ENCODE measurements around the gene KCTD10.
"Not testable (repeated sequence)": the region's sequence is repeated elsewhere in the genome, so short reads cannot be mapped to it uniquely, and the experiment has no call there.

Gene KCTD10

DNA sequence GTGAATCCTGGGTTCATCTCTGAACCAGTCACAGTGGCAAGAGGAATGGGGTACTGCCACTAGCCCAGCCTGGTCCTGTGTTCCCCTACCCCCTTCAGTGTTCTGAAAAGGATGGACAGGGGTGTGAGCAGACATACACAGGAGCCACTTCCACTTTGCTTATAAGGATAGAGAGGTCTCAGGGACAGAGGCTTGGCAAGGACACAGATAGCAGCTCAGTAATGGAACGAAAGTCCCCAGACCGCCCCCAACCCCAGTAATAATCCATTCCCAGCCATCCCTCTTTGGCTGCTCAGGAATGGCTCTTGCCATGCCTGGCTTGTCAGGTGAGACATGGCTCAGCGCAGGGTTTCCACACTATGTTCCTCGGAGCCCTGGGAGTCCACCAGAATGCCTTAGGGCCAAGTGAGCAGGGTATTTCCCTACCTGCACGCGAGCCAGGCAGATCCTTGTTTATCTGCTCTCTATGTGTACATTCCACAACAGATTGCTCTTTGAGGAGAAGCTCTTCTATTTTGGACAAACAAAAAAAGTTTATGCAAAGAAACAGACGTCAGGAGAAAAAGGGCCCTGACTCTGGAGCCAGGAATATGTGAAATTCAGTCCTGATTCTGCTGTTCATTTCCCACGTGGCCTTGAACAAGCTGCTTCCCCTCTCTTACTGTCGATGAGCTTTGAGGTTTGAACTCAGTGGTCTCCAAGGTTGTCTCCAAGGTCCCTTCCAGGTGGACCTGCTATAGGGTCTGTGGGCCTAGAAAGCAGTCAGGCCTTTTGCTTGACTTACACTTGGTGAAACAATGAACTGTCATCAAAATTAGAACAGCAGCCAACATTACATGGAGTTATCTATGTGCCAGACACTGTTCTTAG lies 10.3 kb upstream of the KCTD10 start:
- Mint-ChIP-seq H3K9me3 (no peaks in the 10 kb centered on the region), H3K4me1 (no peaks in the 10 kb centered on the region), H3K27me3 (no peaks in the 10 kb centered on the region), H3K4me3 (no peak overlapping the region), H3K27ac (no peak overlapping the region), H3K36me3 (peaks cover 53% of the 10 kb centered on the region)
- ATAC-seq = no peak

DNA sequence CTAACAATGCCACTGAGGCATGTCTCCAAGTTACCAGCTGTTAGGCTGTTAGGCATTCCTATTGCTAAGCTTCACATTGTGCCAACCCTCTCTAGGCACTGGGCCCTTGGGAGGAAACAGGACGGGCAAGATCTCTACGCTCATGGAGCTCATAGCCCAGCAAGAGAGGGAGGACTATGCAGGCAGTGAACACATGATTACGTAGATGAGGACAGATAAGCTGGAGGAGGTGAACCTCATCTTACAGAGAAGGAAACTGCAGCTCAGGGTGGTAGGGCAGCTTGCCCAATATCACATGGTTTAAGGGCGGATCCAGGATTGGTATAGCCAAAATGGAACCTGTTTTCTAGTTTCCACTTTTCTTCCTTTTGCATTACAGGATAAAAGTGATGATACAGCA lies 8.1 kb upstream of the KCTD10 start:
- peaks cover 45% of the 10 kb centered on the region for H3K36me3 Mint-ChIP-seq
- no peak overlapping the region for H3K4me3 Mint-ChIP-seq
- no peak for ATAC-seq
- H3K9me3 Mint-ChIP-seq = no peaks in the 10 kb centered on the region
- no peaks in the 10 kb centered on the region for H3K27me3 Mint-ChIP-seq
- H3K4me1 Mint-ChIP-seq = no peaks in the 10 kb centered on the region
- no peak overlapping the region for H3K27ac Mint-ChIP-seq

DNA sequence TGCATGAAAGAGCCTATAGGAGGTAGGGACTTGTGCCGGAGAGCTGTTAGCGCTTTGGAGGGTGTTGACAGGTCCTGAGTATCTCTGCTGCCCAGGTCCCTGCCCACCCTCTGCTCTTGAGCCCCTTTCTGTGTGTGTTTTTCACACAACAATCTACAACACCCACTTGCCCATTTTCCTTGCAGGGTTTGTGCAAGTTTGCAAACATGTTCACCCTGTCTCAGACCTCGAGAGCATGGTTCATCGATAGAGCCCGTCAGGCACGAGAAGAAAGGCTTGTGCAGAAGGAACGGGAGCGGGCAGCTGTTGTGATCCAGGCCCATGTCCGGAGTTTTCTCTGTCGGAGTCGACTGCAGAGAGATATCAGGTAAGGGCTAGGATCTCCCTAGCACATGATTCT lies 6.2 kb upstream of the KCTD10 start:
- Mint-ChIP-seq H3K27me3 (no peaks in the 10 kb centered on the region), H3K36me3 (peaks cover 28% of the 10 kb centered on the region), H3K4me3 (no peak overlapping the region), H3K27ac (no peak overlapping the region), H3K9me3 (no peaks in the 10 kb centered on the region), H3K4me1 (peaks cover 11% of the 10 kb centered on the region)
- ATAC-seq = no peak

DNA sequence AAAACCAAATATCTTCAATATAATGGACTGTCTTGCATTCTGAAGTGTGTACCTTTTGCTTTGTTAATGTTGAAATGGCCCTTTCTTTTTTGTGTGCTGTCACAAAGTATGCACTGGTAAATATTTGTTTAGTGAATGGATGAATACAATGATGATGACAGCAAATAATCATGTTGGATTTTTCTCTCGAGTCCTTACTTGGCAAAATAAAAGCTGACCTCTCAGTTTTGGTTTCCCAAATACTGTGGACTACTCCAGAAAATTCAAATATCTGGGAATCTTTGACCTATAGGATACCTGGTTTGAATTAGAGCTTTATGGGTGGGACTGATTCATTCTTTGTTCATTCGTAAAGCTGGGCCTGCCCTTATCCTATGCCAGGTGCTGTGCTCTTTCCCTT lies 5.8 kb upstream of the KCTD10 start:
- no peak overlapping the region for H3K27ac Mint-ChIP-seq
- no peaks in the 10 kb centered on the region for H3K9me3 Mint-ChIP-seq
- peaks cover 11% of the 10 kb centered on the region for H3K4me1 Mint-ChIP-seq
- H3K4me3 Mint-ChIP-seq = no peak overlapping the region
- ATAC-seq = no peak
- no peaks in the 10 kb centered on the region for H3K27me3 Mint-ChIP-seq
- peaks cover 24% of the 10 kb centered on the region for H3K36me3 Mint-ChIP-seq

DNA sequence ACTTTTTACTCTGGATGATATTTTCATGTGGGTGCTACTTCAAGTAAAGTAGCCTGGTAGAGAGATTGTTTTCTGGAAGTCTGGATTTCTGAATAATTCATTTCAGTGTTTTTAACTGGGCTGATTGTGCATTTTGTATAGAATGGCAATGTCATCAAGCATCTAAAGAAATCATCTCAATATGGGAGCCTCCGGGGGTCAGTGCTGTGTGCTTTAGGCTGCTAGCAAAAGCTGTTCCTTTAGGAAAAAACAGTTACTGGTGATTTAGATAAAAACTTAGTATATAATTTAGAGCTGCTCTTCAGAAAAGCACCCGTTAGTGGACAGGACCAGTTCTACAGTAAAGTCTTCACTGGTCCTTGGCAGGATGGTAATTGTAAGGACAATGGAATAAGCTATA lies 5.4 kb upstream of the KCTD10 start:
- Mint-ChIP-seq H3K36me3 (peaks cover 21% of the 10 kb centered on the region), H3K27ac (no peak overlapping the region), H3K27me3 (no peaks in the 10 kb centered on the region), H3K4me1 (peaks cover 11% of the 10 kb centered on the region), H3K9me3 (no peaks in the 10 kb centered on the region), H3K4me3 (no peak overlapping the region)
- ATAC-seq = no peak

DNA sequence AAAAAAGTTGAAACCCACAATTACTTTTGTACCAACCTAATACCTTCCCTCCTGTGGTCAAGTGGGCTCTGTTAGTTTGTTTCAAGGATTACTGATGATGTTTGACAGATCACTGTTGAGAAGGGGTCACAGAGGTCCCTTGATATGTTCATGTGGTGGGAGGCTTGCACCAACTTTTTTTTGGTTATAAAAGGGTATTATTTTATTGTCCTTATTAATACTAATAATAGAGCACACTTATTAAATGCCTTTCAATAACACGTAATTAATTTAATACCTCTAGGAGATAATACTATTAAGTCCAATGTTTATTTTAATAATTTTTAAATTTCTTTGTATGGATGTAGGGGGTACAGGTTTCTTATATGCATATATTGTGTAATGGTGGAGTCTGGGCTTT lies 4.8 kb upstream of the KCTD10 start:
- peaks cover 16% of the 10 kb centered on the region for H3K4me1 Mint-ChIP-seq
- H3K36me3 Mint-ChIP-seq = peaks cover 21% of the 10 kb centered on the region
- H3K4me3 Mint-ChIP-seq = no peak overlapping the region
- H3K27me3 Mint-ChIP-seq = no peaks in the 10 kb centered on the region
- ATAC-seq = no peak
- no peak overlapping the region for H3K27ac Mint-ChIP-seq
- H3K9me3 Mint-ChIP-seq = no peaks in the 10 kb centered on the region

DNA sequence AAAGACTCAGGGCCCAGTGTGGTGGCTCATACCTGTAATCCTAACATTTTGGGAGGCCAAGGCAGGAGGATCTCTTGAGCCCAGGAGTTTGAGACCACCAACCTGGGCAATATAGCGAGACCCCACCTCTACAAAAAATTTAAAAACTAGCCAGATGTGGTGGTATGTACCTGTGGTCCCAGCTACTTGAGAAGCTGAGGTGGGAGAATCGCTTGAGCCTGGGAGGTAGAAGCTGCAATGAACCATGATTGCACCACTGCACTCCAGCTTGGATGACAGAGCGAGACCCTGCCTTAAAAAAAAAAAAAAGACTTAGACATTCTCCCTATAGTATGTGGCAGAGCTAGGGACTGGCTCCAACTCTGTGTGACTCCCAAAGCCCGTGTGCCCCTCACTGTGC lies 3.3 kb upstream of the KCTD10 start:
- no peaks in the 10 kb centered on the region for H3K27me3 Mint-ChIP-seq
- ATAC-seq = no peak
- peaks cover 15% of the 10 kb centered on the region for H3K36me3 Mint-ChIP-seq
- no peak overlapping the region for H3K27ac Mint-ChIP-seq
- peaks cover 29% of the 10 kb centered on the region for H3K4me1 Mint-ChIP-seq
- no peak overlapping the region for H3K4me3 Mint-ChIP-seq
- H3K9me3 Mint-ChIP-seq = no peaks in the 10 kb centered on the region

DNA sequence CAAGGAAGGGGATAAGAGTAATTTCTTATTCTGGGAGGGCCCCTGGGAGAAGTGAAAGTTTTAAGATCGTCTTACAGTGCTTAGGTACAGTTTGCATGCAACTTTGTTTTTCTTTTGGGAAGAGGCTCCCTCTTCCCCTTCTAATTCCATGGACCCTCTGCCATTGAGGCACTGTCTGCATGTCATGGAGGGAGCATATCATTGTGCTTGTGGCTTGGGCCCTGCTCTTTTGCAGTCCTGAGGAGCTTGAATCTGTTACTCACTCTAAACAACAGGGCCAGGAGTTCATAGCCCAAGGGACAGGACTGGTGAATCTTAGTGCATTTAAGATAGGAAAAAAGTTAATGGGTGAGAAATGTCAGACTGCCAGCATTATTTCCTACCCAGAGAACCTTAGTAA lies 2.7 kb upstream of the KCTD10 start:
- Mint-ChIP-seq H3K36me3 (peaks cover 9% of the 10 kb centered on the region), H3K4me1 (peaks cover 30% of the 10 kb centered on the region), H3K27ac (no peak overlapping the region), H3K4me3 (no peak overlapping the region), H3K27me3 (no peaks in the 10 kb centered on the region), H3K9me3 (no peaks in the 10 kb centered on the region)
- ATAC-seq = no peak

DNA sequence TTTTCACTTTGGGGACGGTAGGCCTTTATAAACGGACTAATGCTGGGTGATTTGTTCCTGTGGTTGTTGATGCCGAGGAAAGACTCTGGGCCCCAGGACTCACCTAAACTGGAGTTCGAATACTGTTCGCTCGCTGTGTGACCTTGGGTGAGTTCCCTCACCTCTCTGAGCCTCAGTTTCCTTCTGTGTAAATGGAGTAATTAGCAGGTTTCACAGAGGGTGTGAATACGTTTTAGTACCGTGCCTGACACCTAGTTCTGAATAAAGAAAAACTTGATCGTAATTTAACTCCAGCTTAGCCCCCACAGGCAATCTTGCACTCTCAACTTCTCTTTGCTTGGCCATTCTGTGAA lies 839 bp upstream of the KCTD10 start:
- no peaks in the 10 kb centered on the region for H3K27me3 Mint-ChIP-seq
- H3K4me1 Mint-ChIP-seq = peaks cover 39% of the 10 kb centered on the region
- no peaks in the 10 kb centered on the region for H3K9me3 Mint-ChIP-seq
- H3K4me3 Mint-ChIP-seq = peak overlapping the region; percentile 98
- no peak for ATAC-seq
- H3K36me3 Mint-ChIP-seq = no peaks in the 10 kb centered on the region
- H3K27ac Mint-ChIP-seq = peak overlapping the region; percentile 98

DNA sequence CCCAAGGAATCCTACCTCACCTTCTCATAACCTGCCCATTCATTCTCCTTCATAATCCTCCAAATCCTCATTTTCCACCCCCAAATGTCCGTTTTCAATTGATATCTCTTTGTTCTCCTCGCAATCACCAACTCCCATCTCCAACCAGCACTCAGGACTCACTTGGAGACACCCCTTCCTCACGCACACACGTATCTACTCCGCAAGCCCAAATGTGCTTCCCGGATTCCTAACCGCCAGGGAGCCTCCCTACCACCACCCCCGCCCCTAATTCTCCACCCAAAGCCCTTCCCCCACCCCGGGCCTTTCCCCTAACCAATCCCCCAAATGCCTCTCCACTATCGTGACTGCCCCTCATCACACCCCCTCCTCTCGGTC lies 304 bp downstream of the KCTD10 start:
- Mint-ChIP-seq H3K27me3 (no peaks in the 10 kb centered on the region), H3K27ac (peak overlapping the region; percentile 98), H3K9me3 (no peaks in the 10 kb centered on the region), H3K4me1 (peaks cover 41% of the 10 kb centered on the region), H3K36me3 (no peaks in the 10 kb centered on the region), H3K4me3 (peak overlapping the region; percentile 98)
- peak; percentile 15 for ATAC-seq

DNA sequence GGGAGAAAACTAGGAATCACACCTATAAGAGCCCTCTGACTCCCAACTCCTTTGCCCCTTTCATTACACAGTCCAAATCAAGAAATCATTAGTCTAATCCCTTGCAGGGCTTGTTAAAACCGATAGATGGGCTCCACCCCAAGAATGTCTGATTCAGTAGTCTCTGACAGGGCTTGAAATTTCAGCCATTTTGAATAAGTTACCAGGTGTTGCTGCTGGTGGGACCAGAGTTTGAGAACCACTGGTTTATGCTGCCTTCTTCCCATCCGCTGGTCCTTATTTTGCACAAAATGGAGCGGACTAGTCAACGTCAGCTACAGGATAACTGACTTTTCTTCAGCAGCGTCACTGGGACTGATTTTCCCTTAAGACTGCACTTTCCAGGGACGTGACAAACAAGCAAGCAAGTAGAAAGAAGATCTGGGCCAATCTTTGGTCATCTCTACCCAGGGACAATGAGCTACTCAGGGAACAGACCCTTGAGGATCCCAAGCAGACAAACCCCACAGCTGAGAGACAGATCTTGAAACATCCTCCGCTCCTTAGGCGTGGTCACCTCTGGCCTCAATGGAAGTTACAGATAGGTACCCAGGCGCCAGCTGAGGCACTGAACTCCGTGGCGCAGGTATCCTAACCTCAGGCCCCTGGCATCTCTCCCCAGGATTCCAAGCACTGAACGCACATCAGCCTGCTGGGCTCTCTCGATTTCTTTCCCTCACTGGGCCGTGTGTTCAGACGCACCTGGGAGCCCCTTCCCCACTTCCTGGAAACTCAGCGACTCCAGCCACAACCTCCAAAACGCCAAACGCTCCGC lies 900 bp downstream of the KCTD10 start:
- Mint-ChIP-seq H3K4me1 (peaks cover 41% of the 10 kb centered on the region), H3K27me3 (no peaks in the 10 kb centered on the region), H3K36me3 (no peaks in the 10 kb centered on the region), H3K4me3 (peak overlapping the region; percentile 98), H3K27ac (peak overlapping the region; percentile 98), H3K9me3 (no peaks in the 10 kb centered on the region)
- ATAC-seq = no peak

DNA sequence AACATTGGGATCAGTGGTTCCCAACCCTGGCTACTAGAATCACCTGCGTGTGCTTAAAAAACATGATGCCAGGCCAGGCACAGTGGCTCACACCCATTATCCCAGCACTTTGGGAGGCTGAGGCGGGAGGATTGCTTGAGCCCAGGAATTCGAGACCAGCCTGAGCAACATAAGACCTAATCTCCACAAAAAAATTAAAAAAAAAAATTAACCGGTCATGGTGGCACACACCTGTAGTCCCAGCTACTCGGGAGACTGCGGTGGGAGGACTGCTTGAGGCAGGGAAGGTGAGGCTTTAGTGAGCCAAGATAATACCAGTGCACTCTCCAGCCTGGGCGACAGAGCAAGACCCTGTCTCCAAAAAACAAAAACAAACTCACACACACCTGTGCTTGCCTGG lies 2.0 kb downstream of the KCTD10 start:
- ATAC-seq = no peak
- H3K4me1 Mint-ChIP-seq = peaks cover 41% of the 10 kb centered on the region
- H3K9me3 Mint-ChIP-seq = no peaks in the 10 kb centered on the region
- H3K27me3 Mint-ChIP-seq = no peaks in the 10 kb centered on the region
- H3K36me3 Mint-ChIP-seq = no peaks in the 10 kb centered on the region
- no peak overlapping the region for H3K4me3 Mint-ChIP-seq
- H3K27ac Mint-ChIP-seq = no peak overlapping the region

DNA sequence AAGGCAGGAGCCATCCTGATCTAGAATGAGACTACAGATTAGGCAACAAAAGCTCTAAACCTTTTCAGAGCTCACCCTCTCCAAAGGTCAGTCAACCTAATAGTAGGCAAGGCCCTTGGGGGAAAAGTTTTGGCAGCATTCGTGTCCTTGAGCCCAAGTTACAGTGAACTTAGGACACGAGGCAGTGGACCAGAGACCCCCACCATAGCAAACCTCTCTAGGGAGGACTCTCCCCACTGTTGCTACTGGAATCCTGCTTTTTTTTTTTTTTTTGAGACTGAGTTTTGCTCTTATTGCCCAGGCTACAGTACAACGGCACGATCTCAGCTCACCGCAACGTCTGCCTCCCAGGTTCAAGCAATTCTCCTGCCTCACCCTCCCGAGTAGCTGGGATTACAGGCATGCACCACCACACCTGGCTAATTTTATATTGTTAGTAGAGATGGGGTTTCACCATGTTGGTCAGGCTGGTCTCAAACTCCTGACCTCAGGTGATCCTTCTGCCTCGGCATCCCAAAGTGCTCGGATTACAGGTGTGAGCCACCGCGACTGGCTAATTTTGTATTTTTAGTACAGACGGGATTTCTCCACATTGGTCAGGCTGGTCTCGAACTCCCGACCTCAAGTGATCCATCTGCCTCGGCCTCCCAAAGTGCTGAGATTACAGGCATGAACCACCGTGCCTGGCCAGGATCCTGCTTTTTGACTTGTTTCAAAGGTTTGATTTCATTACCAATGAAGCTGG lies 3.4 kb downstream of the KCTD10 start:
- not testable (repeated sequence) for H3K4me3 Mint-ChIP-seq, H3K27me3 Mint-ChIP-seq, H3K9me3 Mint-ChIP-seq, H3K36me3 Mint-ChIP-seq, H3K27ac Mint-ChIP-seq, ATAC-seq
- H3K4me1 Mint-ChIP-seq = peaks cover 30% of the 10 kb centered on the region

DNA sequence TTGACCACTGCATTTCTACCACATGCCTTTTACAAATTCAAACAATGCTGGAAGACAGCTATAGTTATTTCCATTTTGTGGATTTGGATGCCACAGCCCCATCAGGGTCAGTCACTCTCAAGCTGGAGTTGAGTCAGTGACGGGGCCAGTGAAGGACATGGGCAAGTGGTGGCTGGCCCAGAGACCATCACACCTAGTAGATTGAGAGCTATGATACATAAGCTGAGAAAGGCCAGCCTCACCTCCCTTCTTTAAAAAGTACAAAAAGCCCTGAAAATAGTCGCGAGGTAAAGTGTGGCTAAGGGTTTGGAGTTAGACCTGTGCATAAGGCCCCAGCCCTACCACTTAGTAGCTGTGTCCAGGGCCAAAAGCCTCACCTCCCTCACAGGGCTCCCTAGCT lies 4.1 kb downstream of the KCTD10 start:
- Mint-ChIP-seq H3K27ac (no peak overlapping the region), H3K9me3 (no peaks in the 10 kb centered on the region), H3K4me1 (peaks cover 30% of the 10 kb centered on the region), H3K36me3 (peaks cover 11% of the 10 kb centered on the region), H3K4me3 (no peak overlapping the region), H3K27me3 (no peaks in the 10 kb centered on the region)
- ATAC-seq = no peak

DNA sequence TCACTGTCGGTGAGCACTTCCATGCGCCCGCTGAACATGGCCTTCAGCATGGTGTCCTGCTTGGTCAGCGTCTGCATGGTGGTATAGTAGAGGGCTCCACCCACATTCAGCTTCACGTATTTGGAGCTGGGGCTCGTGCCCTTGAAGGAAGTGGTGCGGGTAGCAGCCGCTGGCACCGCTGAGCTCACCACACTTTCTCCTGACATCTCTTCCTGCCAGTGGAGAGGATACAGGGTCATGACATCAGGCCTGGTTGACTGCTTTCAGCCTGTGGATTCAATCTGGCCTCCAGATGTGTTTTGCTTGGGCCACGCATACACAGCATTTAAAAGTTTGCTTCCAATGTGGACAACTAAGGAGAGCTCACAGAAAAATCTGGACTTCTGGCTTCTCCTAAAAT lies 7.6 kb downstream of the KCTD10 start:
- H3K27ac Mint-ChIP-seq = no peak overlapping the region
- peaks cover 20% of the 10 kb centered on the region for H3K4me1 Mint-ChIP-seq
- no peaks in the 10 kb centered on the region for H3K9me3 Mint-ChIP-seq
- no peak for ATAC-seq
- no peak overlapping the region for H3K4me3 Mint-ChIP-seq
- H3K36me3 Mint-ChIP-seq = peaks cover 21% of the 10 kb centered on the region
- no peaks in the 10 kb centered on the region for H3K27me3 Mint-ChIP-seq

Data from stimulated activated memory B cell treated with anti-CD40 and anti-IgM and Interleukin-4, amounts not matched to agents 10 μg/mL and 1 μg/mL and 100 μg/mL, for 72 hours (primary cell).